ENCODE measurements around the gene HPCAL1.
A peak's percentile ranks its signal among the peaks of the same experiment; 100 is the strongest.

The HPCAL1 gene

DNA sequence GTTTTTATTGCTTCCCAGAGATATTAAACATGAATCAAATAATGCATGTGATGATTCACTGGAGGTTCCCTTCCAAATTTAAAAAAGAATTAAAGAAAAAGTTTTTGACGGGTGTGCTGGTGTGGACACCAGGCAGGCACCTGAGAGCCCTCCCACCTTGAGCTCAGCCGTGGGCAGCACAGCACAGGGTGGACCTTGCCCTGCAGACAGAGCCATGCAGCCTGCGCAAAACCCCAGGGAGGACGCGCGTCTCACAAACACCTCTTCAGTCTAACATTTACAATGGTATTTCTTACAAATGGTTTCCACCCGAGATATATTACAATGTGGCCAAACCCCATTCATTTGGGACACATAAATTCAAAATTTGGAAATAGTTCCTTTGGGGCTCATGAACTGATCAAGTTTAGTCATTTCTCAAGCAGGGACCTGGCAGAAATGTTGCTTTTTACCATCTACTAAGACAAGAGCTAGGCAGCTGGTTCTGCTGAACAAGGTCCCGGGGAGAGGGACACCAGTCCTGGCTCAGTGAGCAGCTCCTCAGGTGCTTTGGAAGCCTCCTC is 100.0 kb downstream of the HPCAL1 start:
- H3K9me3 Mint-ChIP-seq = no peaks in the 10 kb centered on the region
- ATAC-seq (no peak), DNase-seq (no peak)
- H3K27ac Mint-ChIP-seq = no peak overlapping the region
- peaks cover 78% of the 10 kb centered on the region for H3K4me1 Mint-ChIP-seq
- no peak overlapping the region for H3K4me3 Mint-ChIP-seq
- no peaks in the 10 kb centered on the region for H3K27me3 Mint-ChIP-seq

DNA sequence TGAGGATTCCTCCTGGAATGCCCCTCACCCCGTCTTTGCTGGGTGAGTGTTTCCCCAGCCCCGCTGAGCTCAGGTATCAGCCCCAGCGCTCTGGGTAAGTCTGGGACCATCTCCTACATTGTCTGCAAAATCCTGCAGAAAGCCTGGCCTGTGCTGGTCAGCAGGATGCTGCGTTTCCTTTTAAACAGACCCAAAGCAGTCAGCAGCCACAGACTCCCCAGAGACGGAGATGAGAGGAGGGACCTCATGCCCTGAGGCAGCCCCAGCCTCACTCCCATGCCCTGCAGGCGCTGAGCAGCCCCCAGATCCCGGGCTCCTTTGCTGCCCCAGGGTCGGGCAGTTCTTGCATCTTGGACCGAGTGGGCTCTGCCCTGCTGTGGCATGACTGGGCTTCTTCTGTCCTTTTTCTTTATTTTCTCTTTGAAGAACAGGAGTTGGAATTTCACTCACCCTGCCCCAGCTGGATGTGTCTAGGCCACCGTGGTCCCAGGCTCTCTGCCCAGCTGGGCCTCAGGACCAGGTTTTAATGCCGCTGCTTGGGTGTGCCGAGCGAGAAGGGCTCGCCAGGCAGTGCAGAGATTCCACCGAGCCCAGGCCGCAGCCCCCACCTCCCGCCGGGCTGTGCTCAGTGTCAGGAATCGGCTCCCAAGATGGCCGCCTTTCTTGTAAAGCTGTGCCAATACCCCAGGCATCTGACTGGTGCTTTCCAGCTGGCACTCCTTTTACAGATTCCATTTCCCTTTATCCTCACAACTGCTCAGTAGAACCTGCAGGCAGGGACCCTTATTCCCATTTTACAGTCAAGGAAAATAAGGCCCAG is 101.8 kb downstream of the HPCAL1 start:
- no peaks in the 10 kb centered on the region for H3K9me3 Mint-ChIP-seq

GRCh38 chr2:10405448-10405847 is 102.7 kb downstream of the HPCAL1 start:
- Mint-ChIP-seq H3K4me3 (no peak overlapping the region), H3K27me3 (no peaks in the 10 kb centered on the region), H3K4me1 (peaks cover 95% of the 10 kb centered on the region), H3K9me3 (no peaks in the 10 kb centered on the region), H3K27ac (no peak overlapping the region)
- ATAC-seq = no peak
- no peak for DNase-seq

More for the DNA sequence above, 101.8 kb downstream of the HPCAL1 start:
- H3K4me1 Mint-ChIP-seq = peaks cover 95% of the 10 kb centered on the region
- no peaks in the 10 kb centered on the region for H3K27me3 Mint-ChIP-seq
- no peak overlapping the region for H3K27ac Mint-ChIP-seq
- DNase-seq (no peak), ATAC-seq (no peak)
- H3K4me3 Mint-ChIP-seq = no peak overlapping the region

DNA sequence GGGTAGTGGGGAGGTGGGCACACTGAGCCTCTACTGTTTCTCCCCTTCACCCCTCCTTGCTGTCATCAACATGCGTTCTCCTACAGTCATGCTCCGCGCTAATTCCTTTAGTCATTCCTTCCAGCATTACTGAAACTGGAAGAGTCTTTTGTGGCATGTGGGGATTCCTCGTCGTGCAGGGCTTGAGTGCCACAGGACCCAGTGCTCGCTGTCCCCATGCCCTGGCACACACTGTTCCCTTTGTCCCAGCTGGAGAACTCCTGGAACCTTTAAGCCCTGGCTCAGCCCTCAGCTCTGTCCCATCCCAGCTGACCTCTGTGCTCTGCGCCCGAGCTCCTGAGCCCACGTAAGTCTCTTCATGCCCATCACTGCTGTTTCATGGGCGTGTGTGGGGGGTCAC is 103.3 kb downstream of the HPCAL1 start:
- Mint-ChIP-seq H3K27me3 (no peaks in the 10 kb centered on the region), H3K9me3 (no peaks in the 10 kb centered on the region), H3K27ac (peak overlapping the region in 1 of 2 donors; percentile 68), H3K4me1 (peaks cover 92% of the 10 kb centered on the region), H3K4me3 (peak overlapping the region in 1 of 2 donors; percentile 79)
- ATAC-seq = no peak
- no peak for DNase-seq

GRCh38 chr2:10406491-10407188 is 103.9 kb downstream of the HPCAL1 start:
- Mint-ChIP-seq H3K4me3 (peak overlapping the region; percentile 79 to 89), H3K27me3 (no peaks in the 10 kb centered on the region), H3K27ac (peak overlapping the region in 1 of 2 donors; percentile 68), H3K4me1 (peaks cover 86% of the 10 kb centered on the region), H3K9me3 (no peaks in the 10 kb centered on the region)
- DNase-seq = no peak
- ATAC-seq = no peak

- no peak for DNase-seq
- no peak for ATAC-seq
- Mint-ChIP-seq H3K27ac (peak overlapping the region in 1 of 2 donors; percentile 76), H3K4me1 (peaks cover 82% of the 10 kb centered on the region), H3K27me3 (no peaks in the 10 kb centered on the region), H3K9me3 (no peaks in the 10 kb centered on the region), H3K4me3 (peak overlapping the region; percentile 79 to 89)
These were observed 104.7 kb downstream of the HPCAL1 start for GRCh38 chr2:10407432-10407831.

DNA sequence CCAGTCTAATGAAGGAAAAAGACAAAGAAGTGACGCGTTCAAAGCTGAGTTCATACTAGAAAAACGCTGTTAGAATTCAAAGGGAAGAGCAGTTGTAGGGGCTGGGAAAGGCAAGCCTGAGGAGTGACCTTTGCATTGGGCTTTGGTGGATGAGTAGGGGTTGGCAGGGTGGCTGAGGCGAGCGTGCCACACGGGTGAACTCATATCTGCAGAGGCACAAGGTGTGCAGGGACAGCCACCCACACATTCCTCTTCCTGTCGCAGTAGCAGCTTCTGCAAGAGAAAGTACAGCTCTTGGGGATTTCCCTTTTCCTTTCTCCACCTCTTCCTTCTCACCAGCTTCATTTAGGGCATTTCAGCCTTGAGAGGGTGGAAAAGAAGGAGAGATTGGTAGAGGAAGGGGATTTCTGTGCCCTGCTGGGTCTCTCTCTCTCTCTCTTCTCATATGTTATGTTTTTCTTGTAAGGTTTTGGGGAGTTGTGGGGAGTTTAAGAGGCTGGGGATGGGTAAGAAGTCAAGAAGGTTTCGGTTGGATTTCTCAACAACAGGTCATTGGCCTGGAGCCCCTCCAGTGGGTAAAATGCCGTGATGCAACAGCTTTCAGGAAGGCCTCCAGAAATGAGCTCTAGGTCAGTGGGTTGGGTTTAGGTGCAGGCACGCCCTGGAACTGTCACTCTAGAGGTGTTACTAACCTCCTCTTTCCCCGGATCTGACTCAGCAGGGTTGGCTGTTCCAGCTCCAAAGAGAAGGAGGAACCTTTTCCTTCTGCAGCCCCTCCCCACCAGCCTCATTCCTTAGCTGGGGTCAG is 105.3 kb downstream of the HPCAL1 start:
- DNase-seq = peak; percentile 67 to 78
- Mint-ChIP-seq H3K4me3 (peak overlapping the region; percentile 79 to 89), H3K27ac (peak overlapping the region; percentile 97 to 99), H3K9me3 (no peaks in the 10 kb centered on the region), H3K4me1 (peaks cover 81% of the 10 kb centered on the region), H3K27me3 (no peaks in the 10 kb centered on the region)
- ATAC-seq = peak; percentile 87

- ATAC-seq = peak; percentile 67
- Mint-ChIP-seq H3K9me3 (no peaks in the 10 kb centered on the region), H3K4me3 (peak overlapping the region; percentile 79 to 89), H3K4me1 (peaks cover 84% of the 10 kb centered on the region), H3K27ac (peak overlapping the region; percentile 97 to 99), H3K27me3 (no peaks in the 10 kb centered on the region)
- peak; percentile 83 to 88 for DNase-seq
These were observed 106.2 kb downstream of the HPCAL1 start for GRCh38 chr2:10408649-10409579.

DNA sequence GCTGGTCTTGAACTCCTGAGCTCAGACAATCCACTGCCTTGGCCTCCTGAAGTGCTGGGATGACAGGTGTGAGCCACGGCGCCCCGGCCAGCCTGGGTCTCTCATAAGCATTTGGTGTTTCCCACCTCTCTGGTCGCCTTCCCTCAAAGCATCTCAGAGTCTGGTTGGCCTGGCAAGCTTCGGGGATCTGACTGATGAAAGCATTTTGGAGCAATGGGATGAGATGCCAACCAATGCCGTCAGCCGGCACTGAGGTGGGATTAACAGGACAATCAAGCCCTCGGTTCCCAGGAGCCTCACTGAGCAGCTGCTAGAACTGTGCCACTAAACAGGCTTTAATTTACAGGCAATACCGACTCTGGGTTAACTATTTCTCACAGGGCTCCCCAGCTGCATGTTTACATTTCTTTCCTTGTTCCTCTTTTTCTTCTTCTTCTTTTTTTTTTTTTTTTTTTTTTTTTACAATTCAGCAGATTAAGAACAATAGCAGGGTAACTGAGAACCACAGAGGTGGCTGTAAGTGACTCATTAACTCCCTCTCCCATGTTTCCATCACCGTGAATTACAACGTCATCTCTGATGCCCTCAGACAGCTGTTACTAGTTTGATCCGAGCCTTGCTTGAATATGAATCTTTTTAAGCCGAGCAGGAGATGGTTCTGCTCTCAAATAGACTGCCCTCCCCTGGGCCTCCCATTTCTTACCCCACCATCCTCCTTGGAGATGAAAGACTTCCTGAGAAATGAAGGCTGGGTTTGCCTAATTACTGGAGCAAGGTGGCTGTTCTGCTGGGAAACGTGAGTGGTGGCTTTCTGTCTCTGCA is 107.5 kb downstream of the HPCAL1 start:
- no peaks in the 10 kb centered on the region for H3K27me3 Mint-ChIP-seq
- ATAC-seq = no peak
- DNase-seq = no peak
- H3K9me3 Mint-ChIP-seq = no peaks in the 10 kb centered on the region
- H3K4me1 Mint-ChIP-seq = peaks cover 76% of the 10 kb centered on the region
- no peak overlapping the region for H3K4me3 Mint-ChIP-seq
- no peak overlapping the region for H3K27ac Mint-ChIP-seq

GRCh38 chr2:10410823-10411437 is 108.2 kb downstream of the HPCAL1 start:
- no peak for ATAC-seq
- Mint-ChIP-seq H3K4me1 (peaks cover 74% of the 10 kb centered on the region), H3K4me3 (no peak overlapping the region), H3K27ac (no peak overlapping the region), H3K27me3 (no peaks in the 10 kb centered on the region), H3K9me3 (no peaks in the 10 kb centered on the region)
- no peak for DNase-seq

DNA sequence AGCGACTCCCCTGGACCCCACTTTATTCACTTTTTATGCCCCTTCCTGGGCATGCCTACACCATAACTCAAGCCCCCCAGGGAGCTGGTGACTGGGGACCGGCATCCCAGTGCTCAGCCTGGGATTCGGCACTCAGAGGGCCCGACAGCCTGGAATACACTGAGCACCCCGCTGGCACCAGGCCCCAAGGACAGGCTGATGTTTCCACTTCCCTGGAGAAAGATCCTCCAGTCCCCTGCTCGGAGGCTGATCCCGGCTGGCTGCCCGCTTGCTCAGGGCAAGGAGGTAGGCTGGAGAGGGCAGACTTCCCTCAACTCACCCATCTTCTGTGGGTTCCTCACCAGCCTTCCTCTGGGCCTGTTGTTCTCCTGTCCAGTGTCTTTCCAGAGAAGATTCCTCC is 108.9 kb downstream of the HPCAL1 start:
- H3K4me3 Mint-ChIP-seq = no peak overlapping the region
- no peaks in the 10 kb centered on the region for H3K27me3 Mint-ChIP-seq
- no peak for ATAC-seq
- H3K27ac Mint-ChIP-seq = no peak overlapping the region
- no peaks in the 10 kb centered on the region for H3K9me3 Mint-ChIP-seq
- no peak for DNase-seq
- H3K4me1 Mint-ChIP-seq = peaks cover 69% of the 10 kb centered on the region

GRCh38 chr2:10412380-10412779 is 109.7 kb downstream of the HPCAL1 start:
- peak in 1 of 2 donors; percentile 39 for DNase-seq
- Mint-ChIP-seq H3K27ac (peak overlapping the region in 1 of 2 donors; percentile 71), H3K4me1 (peaks cover 69% of the 10 kb centered on the region), H3K9me3 (no peaks in the 10 kb centered on the region), H3K27me3 (no peaks in the 10 kb centered on the region), H3K4me3 (no peak overlapping the region)
- ATAC-seq = no peak

DNA sequence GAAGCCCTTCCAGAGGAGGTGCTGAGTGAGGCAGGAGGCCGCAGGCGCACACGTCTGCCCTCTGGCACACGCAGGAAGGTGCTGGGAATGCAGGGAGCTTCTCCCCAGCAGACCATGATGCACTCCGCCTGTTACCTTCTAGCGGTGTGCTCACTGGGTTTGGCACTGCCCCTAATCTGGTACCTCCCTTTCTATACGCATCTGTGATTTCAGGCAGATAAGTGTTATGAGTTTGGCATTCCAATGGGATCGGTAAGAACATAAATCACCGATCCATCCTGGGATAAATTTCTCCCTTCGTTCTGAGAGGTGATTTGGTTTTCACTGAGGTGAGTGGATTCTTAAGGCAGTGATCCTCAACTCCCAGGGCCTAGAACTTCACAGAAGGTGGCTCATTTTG is 110.8 kb downstream of the HPCAL1 start:
- Mint-ChIP-seq H3K27ac (peak overlapping the region in 1 of 2 donors; percentile 34), H3K27me3 (no peaks in the 10 kb centered on the region), H3K9me3 (no peaks in the 10 kb centered on the region), H3K4me3 (no peak overlapping the region), H3K4me1 (peaks cover 69% of the 10 kb centered on the region)
- DNase-seq = no peak
- ATAC-seq = no peak
